Cardiac fibroblast (primary cell): ENCODE results near the gene BORCS5.

ENCODE experiments used
- DNase-seq, 2 donors: peaks; one replicate each; pipeline versions ENCODE4 v3.0.0 to v3.0.0-alpha.2; 2010; ENCODE audit warnings: low read depth in 2 of 2
- H3K4me3 ChIP-seq, 2 donors: replicated peaks in 1 of 2; 1 replicate in 1 of 2; 2 replicates in 1 of 2; pipeline ENCODE4 v1.5.1; 2011; ENCODE audit warnings: low read depth in 2 of 2, low read length in 2 of 2, mild to moderate bottlenecking in 2 of 2, moderate library complexity in 1 of 2
- CTCF ChIP-seq: IDR thresholded peaks from one replicate; pipeline ENCODE4 v1.5.1; 2011; ENCODE audit warnings: low read depth, mild to moderate bottlenecking, low read length, inconsistent platforms

The BORCS5 gene

GRCh38 chr12:12393171-12393570, 36.3 kb downstream of the BORCS5 start:
- H3K4me3 ChIP-seq, result no peak overlapping the region
- no peak for DNase-seq
- no peak for TF ChIP-seq CTCF

GRCh38 chr12:12396694-12397093, 39.8 kb downstream of the BORCS5 start:
- TF ChIP-seq CTCF, result no peak
- DNase-seq, result no peak
- no peak overlapping the region for H3K4me3 ChIP-seq

- no peak for DNase-seq
- TF ChIP-seq CTCF, result no peak
- no peak overlapping the region for H3K4me3 ChIP-seq
Measured at GRCh38 chr12:12397184-12397583, 40.3 kb downstream of the BORCS5 start.

- TF ChIP-seq CTCF, result no peak
- H3K4me3 ChIP-seq, result no peak overlapping the region
- peak; percentile 95 to 99 for DNase-seq
Measured at GRCh38 chr12:12398026-12398859, 41.4 kb downstream of the BORCS5 start.

- TF ChIP-seq CTCF, result no peak
- H3K4me3 ChIP-seq, result no peak overlapping the region
- no peak for DNase-seq
Measured at GRCh38 chr12:12399161-12399560, 42.3 kb downstream of the BORCS5 start.

GRCh38 chr12:12399776-12400305, 43.0 kb downstream of the BORCS5 start:
- TF ChIP-seq CTCF, result no peak
- peak in 1 of 2 donors; percentile 25 for DNase-seq
- H3K4me3 ChIP-seq, result no peak overlapping the region
